GM23338 (cell line): ENCODE data around the gene POMC. TPM values are rescaled to one million over a fixed set of nuclear protein-coding genes. Genes with fewer than 3 reads are reported as not detected.

Source experiments
- ATAC-seq: fragments of 200-7000 bp; cut with Tn5 transposase; 3 replicates; pipeline ENCODE4 v1.9.1; 2020
- DNase-seq: peaks from one replicate; pipeline ENCODE4 v3.0.0-alpha.2; 2015; ENCODE audit warnings: low spot score
- H2AFZ ChIP-seq: fragments of 200-600 bp; sonication (generic); 2 replicates; pipeline ENCODE4 v1.8.0; 2016; ENCODE audit warnings: antibody characterized with exemption, mild to moderate bottlenecking, moderate library complexity
- H3F3A ChIP-seq: fragments of 200-600 bp; sonication (generic); replicated peaks from 2 replicates; pipeline ENCODE4 v1.8.0; 2017; ENCODE audit warnings: antibody characterized with exemption, mixed run types, low read depth
- H3K27ac ChIP-seq: fragments of 200-600 bp; sonication (generic); 2 replicates; pipeline ENCODE4 v1.6.1; 2016; ENCODE audit warnings: low read depth
- H3K27me3 ChIP-seq: fragments of 200-600 bp; sonication (generic); 2 replicates; pipeline ENCODE4 v1.8.0; 2016; ENCODE audit warnings: mild to moderate bottlenecking, mixed run types, moderate library complexity; ENCODE audit not compliant: insufficient read depth
- H3K36me3 ChIP-seq: fragments of 200-600 bp; sonication (generic); 2 replicates; pipeline ENCODE4 v1.8.0; 2016; ENCODE audit warnings: mild to moderate bottlenecking; ENCODE audit not compliant: insufficient read depth
- H3K4me1 ChIP-seq: fragments of 200-600 bp; sonication (generic); 2 replicates; pipeline ENCODE4 v1.8.0; 2016; ENCODE audit warnings: mild to moderate bottlenecking, moderate library complexity; ENCODE audit not compliant: insufficient read depth
- H3K4me2 ChIP-seq: fragments of 200-600 bp; sonication (generic); 2 replicates; pipeline ENCODE4 v1.7.1; 2017; ENCODE audit warnings: mixed run types
- H3K4me3 ChIP-seq: fragments of 200-600 bp; sonication (generic); 2 replicates; pipeline ENCODE4 v1.6.1; 2016; ENCODE audit warnings: mixed run types
- H3K79me2 ChIP-seq: fragments of 200-600 bp; sonication (generic); replicated peaks from 2 replicates; pipeline ENCODE4 v1.8.0; 2017; ENCODE audit warnings: mild to moderate bottlenecking; ENCODE audit not compliant: insufficient read depth
- H3K9me2 ChIP-seq: fragments of 200-600 bp; sonication (generic); 2 replicates; pipeline ENCODE4 v1.8.0; 2017; ENCODE audit not compliant: insufficient read depth
- H4K20me1 ChIP-seq: fragments of 200-600 bp; sonication (generic); replicated peaks from 2 replicates; pipeline ENCODE4 v1.8.0; 2017; ENCODE audit warnings: mild to moderate bottlenecking; ENCODE audit not compliant: insufficient read depth
- H3K27ac Mint-ChIP-seq: 2 replicates; pipeline ENCODE4 v1.8.0; 2020; ENCODE audit warnings: inconsistent platforms, mild to moderate bottlenecking, moderate library complexity, mixed read lengths
- H3K27me3 Mint-ChIP-seq: 3 replicates; pipeline ENCODE4 v1.8.0; 2022; ENCODE audit warnings: low read depth, mild to moderate bottlenecking, moderate library complexity, mixed read lengths, inconsistent platforms; ENCODE audit not compliant: insufficient read depth, poor library complexity
- H3K36me3 Mint-ChIP-seq: 3 replicates; pipeline ENCODE4 v1.8.0; 2021; ENCODE audit warnings: low read depth, mild to moderate bottlenecking, inconsistent platforms, moderate library complexity, mixed read lengths
- H3K4me1 Mint-ChIP-seq: 3 replicates; pipeline ENCODE4 v1.8.0; 2020; ENCODE audit warnings: mild to moderate bottlenecking, inconsistent platforms, mixed read lengths
- H3K4me3 Mint-ChIP-seq: 3 replicates; pipeline ENCODE4 v1.8.0; 2021; ENCODE audit warnings: moderate library complexity, mild to moderate bottlenecking, inconsistent platforms, mixed read lengths
- H3K9me3 Mint-ChIP-seq: 3 replicates; pipeline ENCODE4 v1.8.0; 2020; ENCODE audit warnings: moderate library complexity, mild to moderate bottlenecking, inconsistent platforms, mixed read lengths
- CREB1 ChIP-seq: fragments of 250-450 bp; sonication (Bioruptor Pico); IDR thresholded peaks from 2 replicates; pipeline ENCODE4 v1.5.0; 2020; ENCODE audit warnings: low read depth, mild to moderate bottlenecking, moderate library complexity
- EZH2 ChIP-seq: fragments of 200-600 bp; sonication (generic); IDR thresholded peaks from one replicate; pipeline ENCODE4 v1.8.0; 2017; ENCODE audit warnings: antibody characterized with exemption, mild to moderate bottlenecking, low read depth; ENCODE audit not compliant: unreplicated experiment
- EZH2phosphoT487 ChIP-seq: fragments of 200-600 bp; sonication (generic); IDR thresholded peaks from one replicate; pipeline ENCODE4 v1.8.1; 2018; ENCODE audit warnings: antibody characterized with exemption; ENCODE audit not compliant: unreplicated experiment
- JUNB ChIP-seq: IDR thresholded peaks from one replicate; pipeline ENCODE4 v1.6.1; 2016; ENCODE audit warnings: antibody characterized with exemption; ENCODE audit not compliant: unreplicated experiment
- NANOG ChIP-seq: IDR thresholded peaks from 2 replicates; pipeline ENCODE4 v1.6.1; 2016; ENCODE audit warnings: antibody characterized with exemption, borderline replicate concordance
- POLR2AphosphoS5 ChIP-seq: IDR thresholded peaks from 2 replicates; pipeline ENCODE4 v1.6.1; 2016; ENCODE audit warnings: antibody characterized with exemption, low read depth
- STAT1 ChIP-seq: IDR thresholded peaks from one replicate; pipeline ENCODE4 v1.6.1; 2016; ENCODE audit warnings: antibody characterized with exemption; ENCODE audit not compliant: unreplicated experiment
- ZNF331 ChIP-seq: fragments of 250-450 bp; sonication (Bioruptor Pico); IDR thresholded peaks from 2 replicates; pipeline ENCODE4 v1.5.0; 2020; ENCODE audit warnings: low read depth, mild to moderate bottlenecking, moderate library complexity
- polyA plus RNA-seq: library from polyadenylated mRNA; unstranded; fragments of >200 nt; fragmentation: Nextera tagmentation; extraction: Ambion mirVana; gene quantifications from 2 replicates; pipeline ENCODE4 v1.2.1, GENCODE V29; 2016
- total RNA-seq: library from RNA; depleted of rRNA; stranded (reverse); fragments of >200 nt; shearing (Covaris generic); gene quantifications from 2 replicates; pipeline ENCODE4 v1.2.3, GENCODE V29; 2014
- TF ChIP-seq, protein P1 (sequence below): fragments of 250-450 bp; sonication (Bioruptor Pico); IDR thresholded peaks from 2 replicates; pipeline ENCODE4 v1.5.0; 2020; ENCODE audit warnings: mild to moderate bottlenecking, moderate library complexity
- TF ChIP-seq, protein P2 (sequence below), 2 experiments: fragments of 200-600 bp in 1 of 2; sonication (generic) in 1 of 2; conservative IDR thresholded peaks; 2 replicates each; pipeline versions ENCODE4 v1.5.1 to v1.6.1; 2016 to 2017; ENCODE audit warnings: antibody characterized with exemption in 2 of 2, low read depth in 2 of 2, mild to moderate bottlenecking in 2 of 2, moderate library complexity in 1 of 2
- TF ChIP-seq, protein P3 (sequence below): IDR thresholded peaks from 2 replicates; pipeline ENCODE4 v1.6.1; 2016; ENCODE audit warnings: antibody characterized with exemption
- TF ChIP-seq, protein P4 (sequence below): IDR thresholded peaks from one replicate; pipeline ENCODE4 v1.6.1; 2018; ENCODE audit warnings: antibody characterized with exemption; ENCODE audit not compliant: unreplicated experiment

The POMC gene
- total and polyA plus RNA-seq, 2 experiments from 2014 or later: 8.5 to 12.3 TPM

DNA sequence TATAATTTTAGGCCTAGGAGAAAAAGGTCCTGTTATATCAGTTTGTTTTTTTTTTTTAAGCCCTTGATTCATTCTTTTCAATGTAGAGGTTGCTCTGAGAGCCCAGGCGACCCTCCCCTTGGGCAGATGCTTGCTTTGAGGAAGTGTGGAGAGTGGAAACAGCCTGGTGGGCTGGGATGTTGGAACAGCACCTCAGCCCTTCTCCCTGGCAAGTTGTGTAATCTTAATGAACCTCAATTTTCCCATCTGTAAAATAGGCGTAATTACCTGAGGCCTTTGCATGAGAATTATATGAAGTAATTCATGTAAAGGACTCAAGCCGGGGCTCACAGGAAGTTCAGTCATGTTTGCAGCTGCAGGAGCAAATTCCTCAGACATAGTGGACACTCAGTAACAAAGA, 49.7 kb upstream of the POMC start (continued):
- TF ChIP-seq, protein P1, sequence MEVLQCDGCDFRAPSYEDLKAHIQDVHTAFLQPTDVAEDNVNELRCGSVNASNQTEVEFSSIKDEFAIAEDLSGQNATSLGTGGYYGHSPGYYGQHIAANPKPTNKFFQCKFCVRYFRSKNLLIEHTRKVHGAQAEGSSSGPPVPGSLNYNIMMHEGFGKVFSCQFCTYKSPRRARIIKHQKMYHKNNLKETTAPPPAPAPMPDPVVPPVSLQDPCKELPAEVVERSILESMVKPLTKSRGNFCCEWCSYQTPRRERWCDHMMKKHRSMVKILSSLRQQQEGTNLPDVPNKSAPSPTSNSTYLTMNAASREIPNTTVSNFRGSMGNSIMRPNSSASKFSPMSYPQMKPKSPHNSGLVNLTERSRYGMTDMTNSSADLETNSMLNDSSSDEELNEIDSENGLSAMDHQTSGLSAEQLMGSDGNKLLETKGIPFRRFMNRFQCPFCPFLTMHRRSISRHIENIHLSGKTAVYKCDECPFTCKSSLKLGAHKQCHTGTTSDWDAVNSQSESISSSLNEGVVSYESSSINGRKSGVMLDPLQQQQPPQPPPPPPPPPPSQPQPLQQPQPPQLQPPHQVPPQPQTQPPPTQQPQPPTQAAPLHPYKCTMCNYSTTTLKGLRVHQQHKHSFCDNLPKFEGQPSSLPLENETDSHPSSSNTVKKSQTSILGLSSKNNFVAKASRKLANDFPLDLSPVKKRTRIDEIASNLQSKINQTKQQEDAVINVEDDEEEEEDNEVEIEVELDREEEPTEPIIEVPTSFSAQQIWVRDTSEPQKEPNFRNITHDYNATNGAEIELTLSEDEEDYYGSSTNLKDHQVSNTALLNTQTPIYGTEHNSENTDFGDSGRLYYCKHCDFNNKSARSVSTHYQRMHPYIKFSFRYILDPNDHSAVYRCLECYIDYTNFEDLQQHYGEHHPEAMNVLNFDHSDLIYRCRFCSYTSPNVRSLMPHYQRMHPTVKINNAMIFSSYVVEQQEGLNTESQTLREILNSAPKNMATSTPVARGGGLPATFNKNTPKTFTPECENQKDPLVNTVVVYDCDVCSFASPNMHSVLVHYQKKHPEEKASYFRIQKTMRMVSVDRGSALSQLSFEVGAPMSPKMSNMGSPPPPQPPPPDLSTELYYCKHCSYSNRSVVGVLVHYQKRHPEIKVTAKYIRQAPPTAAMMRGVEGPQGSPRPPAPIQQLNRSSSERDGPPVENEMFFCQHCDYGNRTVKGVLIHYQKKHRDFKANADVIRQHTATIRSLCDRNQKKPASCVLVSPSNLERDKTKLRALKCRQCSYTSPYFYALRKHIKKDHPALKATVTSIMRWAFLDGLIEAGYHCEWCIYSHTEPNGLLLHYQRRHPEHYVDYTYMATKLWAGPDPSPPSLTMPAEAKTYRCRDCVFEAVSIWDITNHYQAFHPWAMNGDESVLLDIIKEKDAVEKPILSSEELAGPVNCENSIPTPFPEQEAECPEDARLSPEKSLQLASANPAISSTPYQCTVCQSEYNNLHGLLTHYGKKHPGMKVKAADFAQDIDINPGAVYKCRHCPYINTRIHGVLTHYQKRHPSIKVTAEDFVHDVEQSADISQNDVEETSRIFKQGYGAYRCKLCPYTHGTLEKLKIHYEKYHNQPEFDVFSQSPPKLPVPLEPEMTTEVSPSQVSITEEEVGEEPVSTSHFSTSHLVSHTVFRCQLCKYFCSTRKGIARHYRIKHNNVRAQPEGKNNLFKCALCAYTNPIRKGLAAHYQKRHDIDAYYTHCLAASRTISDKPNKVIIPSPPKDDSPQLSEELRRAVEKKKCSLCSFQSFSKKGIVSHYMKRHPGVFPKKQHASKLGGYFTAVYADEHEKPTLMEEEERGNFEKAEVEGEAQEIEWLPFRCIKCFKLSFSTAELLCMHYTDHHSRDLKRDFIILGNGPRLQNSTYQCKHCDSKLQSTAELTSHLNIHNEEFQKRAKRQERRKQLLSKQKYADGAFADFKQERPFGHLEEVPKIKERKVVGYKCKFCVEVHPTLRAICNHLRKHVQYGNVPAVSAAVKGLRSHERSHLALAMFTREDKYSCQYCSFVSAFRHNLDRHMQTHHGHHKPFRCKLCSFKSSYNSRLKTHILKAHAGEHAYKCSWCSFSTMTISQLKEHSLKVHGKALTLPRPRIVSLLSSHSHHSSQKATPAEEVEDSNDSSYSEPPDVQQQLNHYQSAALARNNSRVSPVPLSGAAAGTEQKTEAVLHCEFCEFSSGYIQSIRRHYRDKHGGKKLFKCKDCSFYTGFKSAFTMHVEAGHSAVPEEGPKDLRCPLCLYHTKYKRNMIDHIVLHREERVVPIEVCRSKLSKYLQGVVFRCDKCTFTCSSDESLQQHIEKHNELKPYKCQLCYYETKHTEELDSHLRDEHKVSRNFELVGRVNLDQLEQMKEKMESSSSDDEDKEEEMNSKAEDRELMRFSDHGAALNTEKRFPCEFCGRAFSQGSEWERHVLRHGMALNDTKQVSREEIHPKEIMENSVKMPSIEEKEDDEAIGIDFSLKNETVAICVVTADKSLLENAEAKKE: no peak
- TF ChIP-seq STAT1 (no peak), POLR2AphosphoS5 (no peak), ZNF331 (CRISPR knock-in tag) (no peak), EZH2 (no peak)
- TF ChIP-seq, protein P2, sequence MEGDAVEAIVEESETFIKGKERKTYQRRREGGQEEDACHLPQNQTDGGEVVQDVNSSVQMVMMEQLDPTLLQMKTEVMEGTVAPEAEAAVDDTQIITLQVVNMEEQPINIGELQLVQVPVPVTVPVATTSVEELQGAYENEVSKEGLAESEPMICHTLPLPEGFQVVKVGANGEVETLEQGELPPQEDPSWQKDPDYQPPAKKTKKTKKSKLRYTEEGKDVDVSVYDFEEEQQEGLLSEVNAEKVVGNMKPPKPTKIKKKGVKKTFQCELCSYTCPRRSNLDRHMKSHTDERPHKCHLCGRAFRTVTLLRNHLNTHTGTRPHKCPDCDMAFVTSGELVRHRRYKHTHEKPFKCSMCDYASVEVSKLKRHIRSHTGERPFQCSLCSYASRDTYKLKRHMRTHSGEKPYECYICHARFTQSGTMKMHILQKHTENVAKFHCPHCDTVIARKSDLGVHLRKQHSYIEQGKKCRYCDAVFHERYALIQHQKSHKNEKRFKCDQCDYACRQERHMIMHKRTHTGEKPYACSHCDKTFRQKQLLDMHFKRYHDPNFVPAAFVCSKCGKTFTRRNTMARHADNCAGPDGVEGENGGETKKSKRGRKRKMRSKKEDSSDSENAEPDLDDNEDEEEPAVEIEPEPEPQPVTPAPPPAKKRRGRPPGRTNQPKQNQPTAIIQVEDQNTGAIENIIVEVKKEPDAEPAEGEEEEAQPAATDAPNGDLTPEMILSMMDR (conservative IDR thresholded peaks at IDR 0.05; ENCODE audit: low read depth in 2 of 2): no peak

DNA sequence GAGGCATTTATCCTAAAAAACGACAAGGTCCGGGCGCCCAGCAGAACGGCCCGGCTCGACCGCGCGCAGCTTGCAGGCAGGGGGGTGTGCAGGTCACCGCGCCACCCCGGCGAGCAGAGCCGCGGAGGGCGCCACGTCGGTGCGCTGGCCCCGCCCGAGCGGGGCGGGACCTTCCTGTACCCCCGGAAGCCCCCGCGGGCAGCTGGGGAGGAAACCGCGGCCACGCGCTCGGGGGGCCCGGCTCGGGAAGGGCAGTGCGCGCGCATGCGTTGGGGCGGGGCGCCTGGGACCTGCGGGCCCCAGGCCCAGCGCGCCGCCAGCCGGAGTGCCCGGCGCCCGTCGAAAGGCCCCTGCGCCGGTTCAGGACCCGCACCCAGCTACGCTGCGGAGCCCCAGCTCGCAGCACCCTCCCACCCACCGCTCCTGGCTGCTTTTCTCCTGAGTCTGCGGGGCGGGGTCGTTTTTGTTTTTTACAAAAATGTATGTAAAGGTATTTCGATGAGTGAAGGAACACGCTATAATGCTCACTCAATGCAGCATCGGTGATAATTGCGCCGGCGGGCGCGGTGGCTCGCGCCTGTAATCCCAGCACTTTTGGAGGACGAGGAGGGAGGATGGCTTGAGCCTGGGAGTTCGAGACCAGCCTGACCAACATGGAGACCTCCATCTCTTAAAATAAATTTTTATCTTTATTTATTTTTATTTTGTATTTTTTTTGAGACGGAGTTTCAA, 47.7 kb upstream of the POMC start:
- ATAC-seq: peak; percentile 87
- Mint-ChIP-seq H3K4me3 (peak overlapping the region; percentile 73), H3K36me3 (no peaks in the 10 kb centered on the region), H3K9me3 (no peaks in the 10 kb centered on the region), H3K27me3 (peaks cover 9% of the 10 kb centered on the region), H3K4me1 (no peaks in the 10 kb centered on the region; the same call in 2 of the 3 replicates), H3K27ac (no peak overlapping the region)
- no peaks in the 10 kb centered on the region for H3K36me3 ChIP-seq
- no peaks in the 10 kb centered on the region for H3K27me3 ChIP-seq
- H2AFZ ChIP-seq: peak overlapping the region; percentile 97
- H4K20me1 ChIP-seq: no peaks in the 10 kb centered on the region
- H3K9me2 ChIP-seq: no peaks in the 10 kb centered on the region
- H3K4me3 ChIP-seq: peak overlapping the region; percentile 76
- no peaks in the 10 kb centered on the region for H3K79me2 ChIP-seq
- H3K4me2 ChIP-seq: peak overlapping the region; percentile 88
- peaks cover 5% of the 10 kb centered on the region; the same call in 1 of the 2 replicates for H3F3A ChIP-seq
- H3K27ac ChIP-seq: peak overlapping the region; percentile 69; the same call in 1 of the 2 replicates
- DNase-seq: peak; percentile 94
- peaks cover 3% of the 10 kb centered on the region; the same call in 1 of the 2 replicates for H3K4me1 ChIP-seq
- TF ChIP-seq POLR2AphosphoS5: peak; percentile 80
- TF ChIP-seq, protein P3, sequence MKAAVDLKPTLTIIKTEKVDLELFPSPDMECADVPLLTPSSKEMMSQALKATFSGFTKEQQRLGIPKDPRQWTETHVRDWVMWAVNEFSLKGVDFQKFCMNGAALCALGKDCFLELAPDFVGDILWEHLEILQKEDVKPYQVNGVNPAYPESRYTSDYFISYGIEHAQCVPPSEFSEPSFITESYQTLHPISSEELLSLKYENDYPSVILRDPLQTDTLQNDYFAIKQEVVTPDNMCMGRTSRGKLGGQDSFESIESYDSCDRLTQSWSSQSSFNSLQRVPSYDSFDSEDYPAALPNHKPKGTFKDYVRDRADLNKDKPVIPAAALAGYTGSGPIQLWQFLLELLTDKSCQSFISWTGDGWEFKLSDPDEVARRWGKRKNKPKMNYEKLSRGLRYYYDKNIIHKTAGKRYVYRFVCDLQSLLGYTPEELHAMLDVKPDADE: no peak
- TF ChIP-seq STAT1: no peak
- no peak for TF ChIP-seq JUNB
- TF ChIP-seq NANOG: no peak
- TF ChIP-seq, protein P4, sequence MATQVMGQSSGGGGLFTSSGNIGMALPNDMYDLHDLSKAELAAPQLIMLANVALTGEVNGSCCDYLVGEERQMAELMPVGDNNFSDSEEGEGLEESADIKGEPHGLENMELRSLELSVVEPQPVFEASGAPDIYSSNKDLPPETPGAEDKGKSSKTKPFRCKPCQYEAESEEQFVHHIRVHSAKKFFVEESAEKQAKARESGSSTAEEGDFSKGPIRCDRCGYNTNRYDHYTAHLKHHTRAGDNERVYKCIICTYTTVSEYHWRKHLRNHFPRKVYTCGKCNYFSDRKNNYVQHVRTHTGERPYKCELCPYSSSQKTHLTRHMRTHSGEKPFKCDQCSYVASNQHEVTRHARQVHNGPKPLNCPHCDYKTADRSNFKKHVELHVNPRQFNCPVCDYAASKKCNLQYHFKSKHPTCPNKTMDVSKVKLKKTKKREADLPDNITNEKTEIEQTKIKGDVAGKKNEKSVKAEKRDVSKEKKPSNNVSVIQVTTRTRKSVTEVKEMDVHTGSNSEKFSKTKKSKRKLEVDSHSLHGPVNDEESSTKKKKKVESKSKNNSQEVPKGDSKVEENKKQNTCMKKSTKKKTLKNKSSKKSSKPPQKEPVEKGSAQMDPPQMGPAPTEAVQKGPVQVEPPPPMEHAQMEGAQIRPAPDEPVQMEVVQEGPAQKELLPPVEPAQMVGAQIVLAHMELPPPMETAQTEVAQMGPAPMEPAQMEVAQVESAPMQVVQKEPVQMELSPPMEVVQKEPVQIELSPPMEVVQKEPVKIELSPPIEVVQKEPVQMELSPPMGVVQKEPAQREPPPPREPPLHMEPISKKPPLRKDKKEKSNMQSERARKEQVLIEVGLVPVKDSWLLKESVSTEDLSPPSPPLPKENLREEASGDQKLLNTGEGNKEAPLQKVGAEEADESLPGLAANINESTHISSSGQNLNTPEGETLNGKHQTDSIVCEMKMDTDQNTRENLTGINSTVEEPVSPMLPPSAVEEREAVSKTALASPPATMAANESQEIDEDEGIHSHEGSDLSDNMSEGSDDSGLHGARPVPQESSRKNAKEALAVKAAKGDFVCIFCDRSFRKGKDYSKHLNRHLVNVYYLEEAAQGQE: no peak
- peak; percentile 38; the same call in 1 of the 2 replicates for TF ChIP-seq CREB1 (CRISPR knock-in tag)
- no peak for TF ChIP-seq EZH2phosphoT487
